ENCODE results near the gene WDR76.

Gene WDR76

DNA sequence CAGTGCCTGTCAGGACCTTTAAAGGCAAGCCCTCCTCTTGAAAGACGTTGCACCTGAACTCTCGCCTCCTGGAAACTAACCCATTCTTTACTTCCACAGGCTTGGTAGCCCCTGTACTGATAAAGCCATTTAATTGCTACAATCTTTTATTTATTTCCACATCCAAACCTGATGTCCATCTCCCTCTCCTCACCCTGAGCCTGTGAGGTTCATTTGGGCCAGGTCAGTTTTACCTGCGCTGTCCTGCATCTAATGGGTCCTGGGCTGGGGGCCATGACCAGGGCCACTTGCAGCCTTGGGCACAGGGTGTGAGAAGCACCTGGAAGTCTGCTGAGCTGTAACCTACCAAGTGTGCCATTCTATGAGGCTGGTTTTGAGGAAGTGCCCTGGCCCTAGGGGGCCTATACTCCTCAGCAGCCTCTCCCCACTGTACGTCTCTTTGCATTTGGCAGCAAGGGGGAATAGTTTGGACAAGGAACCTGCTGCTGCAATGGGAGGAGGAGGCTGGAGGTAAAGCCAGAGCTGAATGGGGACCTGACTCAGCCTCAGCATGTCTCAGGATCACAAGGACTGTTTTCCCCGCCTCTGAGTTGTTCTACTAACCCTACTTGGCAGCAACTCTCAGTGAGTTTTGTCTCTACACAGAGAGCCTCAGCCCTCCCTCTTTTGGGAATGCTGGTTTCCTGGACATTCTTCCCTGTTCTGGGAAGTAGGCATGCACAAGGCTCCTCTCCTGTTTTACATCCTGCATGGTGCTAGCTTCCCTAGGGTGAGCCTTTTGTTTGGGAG is 53.8 kb downstream of the WDR76 start:
- H3K27ac Mint-ChIP-seq = no peak overlapping the region
- peaks cover 35% of the 10 kb centered on the region for H3K36me3 Mint-ChIP-seq
- ATAC-seq = no peak

DNA sequence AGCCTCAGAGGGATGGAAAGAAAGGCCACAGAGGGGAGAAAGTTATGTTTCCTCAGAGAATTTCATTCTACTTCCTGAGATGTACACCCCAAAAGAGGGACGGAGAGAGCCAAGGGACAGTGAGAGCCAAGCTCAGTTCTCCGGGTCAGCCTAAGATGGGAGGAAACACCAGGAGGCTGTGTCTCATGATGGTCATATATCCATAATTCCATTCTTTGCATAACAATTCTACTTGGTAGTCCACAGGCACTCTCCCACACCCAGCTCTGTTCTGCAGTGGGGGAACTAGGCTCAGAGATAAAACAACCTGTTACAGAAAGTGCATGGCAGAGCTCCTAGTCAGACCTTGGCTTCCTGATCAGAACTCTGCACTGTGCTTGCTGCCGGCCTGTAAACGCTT is 54.4 kb downstream of the WDR76 start:
- no peaks in the 10 kb centered on the region for H3K4me1 Mint-ChIP-seq
- no peak overlapping the region for H3K4me3 Mint-ChIP-seq
- DNase-seq (ENCODE audit: low spot score in 2 of 2) (no peak), ATAC-seq (no peak)
- H3K9me3 Mint-ChIP-seq = no peaks in the 10 kb centered on the region
- H3K36me3 Mint-ChIP-seq = peaks cover 28% of the 10 kb centered on the region
- no peak overlapping the region for H3K27ac Mint-ChIP-seq

More for the DNA sequence above, 53.8 kb downstream of the WDR76 start:
- no peak overlapping the region for H3K4me3 Mint-ChIP-seq
- no peak for DNase-seq (ENCODE audit: low spot score in 2 of 2)
- no peaks in the 10 kb centered on the region for H3K9me3 Mint-ChIP-seq
- no peaks in the 10 kb centered on the region for H3K4me1 Mint-ChIP-seq

DNA sequence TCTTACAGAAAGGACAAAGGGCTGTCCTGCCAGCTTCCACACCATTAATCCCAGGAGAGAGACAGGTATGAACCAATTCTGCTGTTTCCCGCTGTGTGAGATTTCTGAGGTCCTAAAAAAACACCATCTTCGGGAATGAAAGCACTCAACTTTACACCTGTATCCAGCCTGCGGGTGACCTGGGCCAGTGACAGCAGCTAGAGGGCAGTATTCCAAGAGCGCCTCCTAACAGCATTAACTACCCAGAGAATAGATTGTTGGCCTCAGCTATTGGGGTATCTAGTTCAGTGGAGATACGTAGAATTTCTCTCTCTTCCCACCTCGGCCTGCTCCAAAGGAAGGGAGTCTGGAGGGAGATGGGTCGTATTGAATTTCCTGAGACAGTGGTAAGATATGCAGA is 55.1 kb downstream of the WDR76 start:
- ATAC-seq (no peak), DNase-seq (ENCODE audit: low spot score in 2 of 2) (no peak)
- H3K9me3 Mint-ChIP-seq = no peaks in the 10 kb centered on the region
- no peak overlapping the region for H3K4me3 Mint-ChIP-seq
- H3K27ac Mint-ChIP-seq = no peak overlapping the region
- H3K36me3 Mint-ChIP-seq = peaks cover 33% of the 10 kb centered on the region
- no peaks in the 10 kb centered on the region for H3K4me1 Mint-ChIP-seq

DNA sequence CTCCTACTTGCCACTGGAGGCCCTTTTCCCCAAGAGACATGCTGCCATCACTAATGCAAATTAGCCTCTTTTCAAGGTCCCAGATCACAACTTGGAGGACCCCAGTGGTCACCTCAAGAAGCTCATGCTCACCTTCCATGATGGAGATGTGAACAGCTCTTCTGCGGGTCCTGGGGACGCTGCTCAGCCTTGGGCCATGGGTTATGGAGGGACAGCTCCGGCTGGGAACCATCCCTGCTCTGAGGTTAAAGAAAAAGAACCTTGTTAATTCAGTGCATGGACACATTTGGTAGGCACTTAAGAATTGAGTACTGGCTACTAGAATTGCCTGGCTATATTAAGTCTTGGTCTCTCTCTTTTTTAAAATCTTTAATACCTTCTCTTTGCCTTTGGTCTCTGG is 56.8 kb downstream of the WDR76 start:
- Mint-ChIP-seq H3K9me3 (no peaks in the 10 kb centered on the region), H3K4me1 (no peaks in the 10 kb centered on the region), H3K4me3 (no peak overlapping the region), H3K27ac (no peak overlapping the region), H3K36me3 (peaks cover 26% of the 10 kb centered on the region)
- DNase-seq (ENCODE audit: low spot score in 2 of 2) (no peak), ATAC-seq (no peak)

DNA sequence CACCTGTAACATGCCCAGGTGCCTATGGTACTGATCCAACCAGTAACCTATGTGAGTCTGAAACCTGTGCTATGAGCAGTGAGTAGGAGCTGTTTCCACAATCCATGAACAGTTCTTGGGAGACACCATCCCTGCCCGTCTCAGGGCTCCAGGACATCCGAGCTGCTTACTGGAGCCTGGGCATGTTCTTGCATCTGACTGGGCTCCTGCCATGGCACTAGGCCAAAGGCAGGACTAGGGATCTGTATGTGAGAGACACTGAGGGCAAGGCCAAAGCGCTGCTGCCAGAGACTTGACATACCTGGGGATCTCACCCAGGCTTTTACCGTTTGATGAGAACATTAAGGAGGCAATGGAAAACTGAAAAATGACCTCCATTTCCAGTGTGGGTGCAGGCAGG is 59.8 kb downstream of the WDR76 start:
- Mint-ChIP-seq H3K27ac (no peak overlapping the region), H3K36me3 (peaks cover 12% of the 10 kb centered on the region), H3K4me3 (no peak overlapping the region), H3K9me3 (no peaks in the 10 kb centered on the region), H3K4me1 (no peaks in the 10 kb centered on the region)
- ATAC-seq (no peak), DNase-seq (ENCODE audit: low spot score in 2 of 2) (no peak)

DNA sequence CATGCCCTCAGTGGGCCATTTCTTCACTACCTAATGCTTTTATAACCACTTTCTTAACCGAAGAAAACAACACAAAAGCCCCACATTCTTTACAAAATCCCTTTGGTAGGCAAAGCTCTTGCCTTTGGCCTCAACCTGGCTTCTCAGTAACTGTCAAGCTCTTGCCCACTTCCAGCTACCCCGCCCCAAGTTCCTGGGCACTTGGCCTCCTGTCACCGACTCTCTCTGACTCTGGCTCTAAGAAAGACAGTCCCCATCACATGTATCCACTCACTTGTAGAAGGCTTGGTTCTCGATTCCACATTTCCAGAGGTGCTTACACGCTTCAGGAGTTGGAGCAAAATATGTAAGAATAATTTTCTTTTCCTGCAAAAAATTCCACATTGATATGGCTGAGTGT is 61.1 kb downstream of the WDR76 start:
- ATAC-seq (no peak), DNase-seq (ENCODE audit: low spot score in 2 of 2) (no peak)
- Mint-ChIP-seq H3K27ac (peak overlapping the region; percentile 26), H3K9me3 (no peaks in the 10 kb centered on the region), H3K4me1 (no peaks in the 10 kb centered on the region), H3K4me3 (no peak overlapping the region), H3K36me3 (peaks cover 12% of the 10 kb centered on the region)

DNA sequence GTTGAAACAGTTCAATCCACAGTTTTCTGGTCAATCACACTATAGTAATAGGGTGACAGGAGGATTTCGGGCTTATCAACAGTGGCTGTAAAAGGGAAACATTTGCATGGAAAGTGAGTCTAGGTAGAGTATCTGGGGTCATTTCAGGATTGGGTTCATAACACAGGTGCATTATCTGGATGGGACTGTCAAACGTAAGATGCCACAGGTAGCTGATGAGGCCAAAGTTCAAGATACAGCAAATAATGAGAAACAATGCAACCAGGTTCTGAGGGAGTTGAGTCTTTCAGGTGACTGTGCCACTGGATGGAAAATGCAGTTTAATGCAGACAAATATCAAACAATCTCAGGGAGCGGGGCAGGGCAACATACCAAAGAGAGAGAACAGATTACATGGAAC is 62.2 kb downstream of the WDR76 start:
- Mint-ChIP-seq H3K27ac (no peak overlapping the region), H3K4me1 (no peaks in the 10 kb centered on the region), H3K9me3 (no peaks in the 10 kb centered on the region), H3K36me3 (peaks cover 6% of the 10 kb centered on the region), H3K4me3 (no peak overlapping the region)
- ATAC-seq (no peak), DNase-seq (ENCODE audit: low spot score in 2 of 2) (no peak)

DNA sequence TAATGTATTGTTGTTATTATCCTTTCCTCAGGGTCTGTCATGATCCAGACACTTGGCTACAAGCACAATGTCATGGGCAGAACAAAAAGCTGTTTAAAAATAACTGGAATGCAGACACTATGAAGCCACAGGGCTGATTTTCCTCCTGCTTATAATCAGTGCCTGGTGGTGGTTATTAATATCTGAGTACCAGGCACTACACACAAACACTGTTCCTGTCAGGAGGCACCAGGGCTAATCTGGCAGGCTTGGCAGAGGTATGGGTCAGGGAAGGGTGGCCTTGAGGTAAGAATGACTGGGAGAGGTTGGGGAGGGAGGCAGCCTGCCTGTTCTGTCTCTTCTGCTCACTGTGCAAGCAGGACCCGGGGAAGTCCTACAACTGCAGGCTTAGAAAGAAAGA is 67.2 kb downstream of the WDR76 start:
- ATAC-seq (no peak), DNase-seq (ENCODE audit: low spot score in 2 of 2) (no peak)
- no peak overlapping the region for H3K27ac Mint-ChIP-seq
- no peaks in the 10 kb centered on the region for H3K9me3 Mint-ChIP-seq
- no peaks in the 10 kb centered on the region for H3K36me3 Mint-ChIP-seq
- H3K4me3 Mint-ChIP-seq = no peak overlapping the region
- H3K4me1 Mint-ChIP-seq = no peaks in the 10 kb centered on the region

DNA sequence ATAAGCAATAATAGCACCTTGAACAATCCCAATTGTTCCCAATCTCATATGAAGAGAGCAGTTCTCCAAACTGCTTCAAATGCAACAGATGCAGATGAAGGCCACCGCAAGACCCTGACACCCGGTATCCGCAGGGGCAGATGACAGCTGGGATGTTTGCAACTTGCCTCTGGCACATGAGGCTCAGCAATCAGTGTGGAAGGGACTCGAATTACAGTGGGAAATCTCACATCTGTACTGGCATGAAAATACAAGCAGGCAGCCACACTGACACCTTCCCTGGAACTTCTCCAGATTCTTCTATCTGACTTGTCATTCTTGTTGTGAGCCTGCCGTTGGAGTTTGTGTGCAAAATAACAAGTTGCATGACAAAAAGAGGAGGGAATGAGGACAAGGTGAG is 68.8 kb downstream of the WDR76 start:
- H3K9me3 Mint-ChIP-seq = no peaks in the 10 kb centered on the region
- H3K27ac Mint-ChIP-seq = no peak overlapping the region
- no peak overlapping the region for H3K4me3 Mint-ChIP-seq
- ATAC-seq (no peak), DNase-seq (ENCODE audit: low spot score in 2 of 2) (no peak)
- H3K4me1 Mint-ChIP-seq = no peaks in the 10 kb centered on the region
- no peaks in the 10 kb centered on the region for H3K36me3 Mint-ChIP-seq

DNA sequence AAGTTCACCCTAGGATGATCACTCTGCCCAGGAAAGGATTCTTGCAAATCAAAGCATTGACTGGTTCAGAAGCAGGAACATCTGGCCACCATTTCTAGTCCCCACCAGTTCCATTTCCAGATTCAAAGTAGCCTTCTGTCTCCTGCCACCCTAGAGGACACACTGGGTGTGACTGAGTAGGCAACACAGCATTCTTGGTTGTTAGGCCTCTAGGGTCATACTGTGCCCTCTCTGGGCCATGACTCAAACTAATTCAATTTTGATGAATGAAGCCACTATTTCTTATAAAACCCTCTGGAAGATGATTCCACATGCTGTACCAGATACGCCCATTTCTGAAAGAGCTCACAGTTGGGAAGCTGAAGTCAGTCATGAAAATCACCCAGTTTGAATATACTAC is 69.7 kb downstream of the WDR76 start:
- Mint-ChIP-seq H3K4me3 (no peak overlapping the region), H3K9me3 (no peaks in the 10 kb centered on the region), H3K4me1 (no peaks in the 10 kb centered on the region), H3K27ac (no peak overlapping the region), H3K36me3 (no peaks in the 10 kb centered on the region)
- DNase-seq (ENCODE audit: low spot score in 2 of 2) (no peak), ATAC-seq (no peak)

DNA sequence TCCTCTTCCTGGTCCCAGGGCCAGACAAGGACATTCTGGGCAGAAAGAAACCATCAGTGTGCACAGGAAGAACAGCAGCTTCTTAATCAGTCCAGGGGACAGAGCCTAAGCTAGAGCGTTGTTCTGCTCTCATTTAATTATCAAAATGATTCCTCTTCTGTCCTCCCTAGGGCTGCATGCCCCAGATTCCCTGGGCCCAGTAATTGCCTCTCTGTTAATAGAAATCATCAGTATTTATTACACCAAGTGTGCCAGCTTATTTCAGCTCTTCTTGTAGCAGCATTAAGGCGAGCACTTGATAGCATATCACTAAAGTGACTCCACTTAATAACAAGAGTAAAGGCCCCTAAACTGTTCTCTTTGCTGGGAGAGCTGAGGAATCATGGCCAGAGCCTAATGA is 72.1 kb downstream of the WDR76 start:
- ATAC-seq = no peak
- H3K27ac Mint-ChIP-seq = no peak overlapping the region
- H3K9me3 Mint-ChIP-seq = no peaks in the 10 kb centered on the region
- H3K36me3 Mint-ChIP-seq = no peaks in the 10 kb centered on the region
- peaks cover 4% of the 10 kb centered on the region for H3K4me1 Mint-ChIP-seq
- DNase-seq (ENCODE audit: low spot score in 2 of 2) = no peak
- no peak overlapping the region for H3K4me3 Mint-ChIP-seq

DNA sequence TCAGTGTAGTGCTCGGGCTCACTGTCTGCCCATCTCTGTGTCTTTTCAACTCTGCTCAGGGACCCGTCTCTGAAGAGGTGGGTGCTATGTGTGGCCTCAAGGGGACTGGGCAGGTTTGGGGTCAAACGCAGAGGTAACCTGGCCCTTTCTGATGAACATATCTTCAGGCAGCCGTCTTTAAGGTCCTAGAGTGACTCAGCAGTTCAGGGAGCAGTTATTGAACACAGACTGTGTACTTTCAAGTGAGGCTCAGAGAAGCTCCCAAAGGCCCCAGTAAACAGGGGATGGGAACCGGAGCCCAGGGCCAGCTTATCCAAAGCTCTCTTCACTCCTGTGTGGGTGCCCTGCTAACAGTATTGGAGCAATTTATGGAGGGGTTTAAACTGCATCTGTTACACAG is 73.1 kb downstream of the WDR76 start:
- H3K36me3 Mint-ChIP-seq = no peaks in the 10 kb centered on the region
- H3K9me3 Mint-ChIP-seq = no peaks in the 10 kb centered on the region
- H3K27ac Mint-ChIP-seq = peak overlapping the region; percentile 17
- DNase-seq (ENCODE audit: low spot score in 2 of 2) (no peak), ATAC-seq (no peak)
- no peak overlapping the region for H3K4me3 Mint-ChIP-seq
- peaks cover 7% of the 10 kb centered on the region for H3K4me1 Mint-ChIP-seq

DNA sequence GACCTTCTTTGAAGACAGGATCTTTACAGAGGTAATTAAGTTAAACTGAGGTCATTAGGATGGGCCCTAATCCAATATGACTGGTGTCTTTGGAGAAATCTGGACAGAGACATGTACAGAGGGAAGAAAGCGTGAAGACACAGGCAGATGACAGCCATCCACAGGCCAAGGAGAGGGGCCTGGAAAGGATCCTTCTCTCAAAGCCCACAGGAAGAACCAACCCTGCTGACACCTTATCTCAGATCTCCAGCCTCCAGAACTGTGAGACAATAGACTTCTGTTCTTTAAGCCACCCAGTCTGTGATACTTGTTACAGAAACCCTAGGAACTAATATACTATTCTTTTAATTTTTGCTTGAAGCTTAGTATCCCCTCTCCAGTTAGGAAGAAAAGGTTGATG is 74.2 kb downstream of the WDR76 start:
- no peaks in the 10 kb centered on the region for H3K36me3 Mint-ChIP-seq
- peaks cover 7% of the 10 kb centered on the region for H3K4me1 Mint-ChIP-seq
- no peak overlapping the region for H3K4me3 Mint-ChIP-seq
- H3K9me3 Mint-ChIP-seq = no peaks in the 10 kb centered on the region
- no peak overlapping the region for H3K27ac Mint-ChIP-seq
- ATAC-seq (no peak), DNase-seq (ENCODE audit: low spot score in 2 of 2) (no peak)

DNA sequence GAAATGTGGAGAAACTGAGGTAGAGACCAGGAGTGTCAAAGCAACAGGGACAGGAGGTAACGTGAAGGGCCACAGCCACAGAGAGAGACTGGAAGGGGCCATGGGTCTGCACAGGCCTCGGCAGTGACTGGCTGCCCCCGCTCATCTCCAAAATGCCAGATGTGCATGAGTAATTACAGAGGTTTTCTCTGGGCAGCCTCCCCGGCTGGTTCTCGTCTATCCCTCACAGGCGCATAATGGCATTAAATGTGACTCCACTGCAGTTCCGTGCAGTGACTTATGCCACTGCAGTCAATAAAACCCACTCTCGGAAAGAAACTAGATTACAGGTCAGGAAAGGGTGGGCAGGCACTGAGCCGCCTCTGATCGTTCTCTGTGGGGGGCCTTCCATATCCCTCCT is 74.7 kb downstream of the WDR76 start:
- H3K4me1 Mint-ChIP-seq = peaks cover 7% of the 10 kb centered on the region
- H3K36me3 Mint-ChIP-seq = no peaks in the 10 kb centered on the region
- no peak for ATAC-seq
- DNase-seq (ENCODE audit: low spot score in 2 of 2) = no peak
- no peaks in the 10 kb centered on the region for H3K9me3 Mint-ChIP-seq
- no peak overlapping the region for H3K27ac Mint-ChIP-seq
- no peak overlapping the region for H3K4me3 Mint-ChIP-seq

DNA sequence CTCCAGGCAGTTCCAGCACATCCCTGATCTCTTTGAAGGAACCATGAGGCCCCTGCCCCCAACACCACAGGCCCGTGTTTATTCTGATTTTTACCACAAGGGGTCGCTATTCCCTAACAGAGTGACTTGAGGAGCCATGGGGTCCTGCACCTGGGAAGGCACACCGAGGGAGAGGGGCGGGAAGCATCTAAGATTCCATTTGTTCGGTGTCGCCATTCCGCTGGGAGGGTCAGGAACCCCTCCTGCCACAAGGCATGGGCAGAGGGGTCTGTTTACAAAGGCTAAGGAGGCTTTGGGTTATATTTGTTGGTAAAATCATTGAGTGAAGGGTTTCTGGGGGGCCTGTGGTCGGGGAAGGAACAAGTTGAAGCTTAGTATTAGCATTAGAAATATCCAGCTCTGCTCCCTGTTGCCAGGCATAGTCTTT is 77.1 kb downstream of the WDR76 start:
- H3K36me3 Mint-ChIP-seq = no peaks in the 10 kb centered on the region

DNA sequence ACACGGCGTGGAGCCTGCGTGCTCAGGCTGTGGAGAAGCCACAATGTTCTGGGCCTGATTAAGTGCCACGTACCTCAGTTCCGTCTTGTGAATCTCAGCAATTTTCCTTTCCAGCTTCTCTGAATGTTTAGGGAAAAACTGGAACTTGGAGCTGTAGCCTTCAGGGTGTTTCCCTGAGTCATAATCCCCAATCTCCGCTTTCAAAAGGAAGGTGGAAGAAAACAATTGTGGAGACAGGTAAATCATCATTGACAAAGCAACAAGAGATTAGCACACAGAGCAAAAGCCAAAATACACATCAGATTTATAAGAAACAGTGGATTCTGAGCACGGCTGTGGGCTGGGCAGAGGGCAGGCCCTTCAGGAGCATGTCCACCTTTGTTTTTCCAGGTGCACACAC is 79.0 kb downstream of the WDR76 start:
- ATAC-seq (no peak), DNase-seq (ENCODE audit: low spot score in 2 of 2) (no peak)
- H3K36me3 Mint-ChIP-seq = no peaks in the 10 kb centered on the region
- peaks cover 7% of the 10 kb centered on the region for H3K4me1 Mint-ChIP-seq
- no peak overlapping the region for H3K4me3 Mint-ChIP-seq
- H3K9me3 Mint-ChIP-seq = no peaks in the 10 kb centered on the region
- H3K27ac Mint-ChIP-seq = no peak overlapping the region

More for the DNA sequence above, 77.1 kb downstream of the WDR76 start:
- Mint-ChIP-seq H3K27ac (no peak overlapping the region), H3K4me3 (peak overlapping the region; percentile 22), H3K9me3 (no peaks in the 10 kb centered on the region), H3K4me1 (peaks cover 7% of the 10 kb centered on the region)
- peak; percentile 66 for ATAC-seq
- DNase-seq (ENCODE audit: low spot score in 2 of 2) = peak; percentile 48 to 79
